Neural cell (in vitro differentiated cells): ENCODE data around the gene BRD2. TPM values are rescaled to one million over a fixed set of nuclear protein-coding genes. Genes with fewer than 3 reads are reported as not detected.
"Not testable (repeated sequence)": the region's sequence is repeated elsewhere in the genome, so short reads cannot be mapped to it uniquely, and the experiment has no call there.

Experiments used
- H2AFZ ChIP-seq: fragments of 200-600, 300-800 bp; sonication (generic), shearing (Covaris generic); 2 replicates; pipeline ENCODE4 v1.6.0; 2014; ENCODE audit warnings: low read depth, mild to moderate bottlenecking, antibody characterized with exemption, low read length, moderate library complexity
- H3F3A ChIP-seq: fragments of 200-600 bp; shearing (Covaris generic); 2 replicates; pipeline ENCODE4 v1.6.1; 2016; ENCODE audit warnings: mild to moderate bottlenecking, moderate library complexity, mixed read lengths, antibody characterized with exemption, low read length; ENCODE audit not compliant: insufficient read depth, poor library complexity, severe bottlenecking
- H3K27ac ChIP-seq: fragments of 200-600, 300-800 bp; sonication (generic), shearing (Covaris generic); 2 replicates; pipeline ENCODE4 v1.5.1; 2014; ENCODE audit warnings: mild to moderate bottlenecking, low read length, moderate library complexity
- H3K27me3 ChIP-seq: fragments of 300-800, 200-600 bp; sonication (generic), shearing (Covaris generic); 2 replicates; pipeline ENCODE4 v1.6.0; 2014; ENCODE audit warnings: mild to moderate bottlenecking, low read depth, low read length, moderate library complexity; ENCODE audit not compliant: insufficient read depth
- H3K36me3 ChIP-seq: fragments of 300-800, 200-600 bp; sonication (generic), shearing (Covaris generic); 2 replicates; pipeline ENCODE4 v1.5.1; 2014; ENCODE audit warnings: mild to moderate bottlenecking, antibody characterized with exemption, low read length, moderate library complexity; ENCODE audit not compliant: insufficient read depth
- H3K4me2 ChIP-seq: fragments of 300-800, 200-600 bp; sonication (generic), shearing (Covaris generic); 2 replicates; pipeline ENCODE4 v1.6.0; 2014; ENCODE audit warnings: mild to moderate bottlenecking, low read length
- H3K4me3 ChIP-seq: fragments of 300-800, 200-600 bp; sonication (generic), shearing (Covaris generic); 2 replicates; pipeline ENCODE4 v1.5.1; 2014; ENCODE audit warnings: mild to moderate bottlenecking, low read length, moderate library complexity
- H3K79me2 ChIP-seq: fragments of 200-600 bp; shearing (Covaris generic); replicated peaks from 2 replicates; pipeline ENCODE4 v1.6.0; 2014; ENCODE audit warnings: mild to moderate bottlenecking, low read length, moderate library complexity; ENCODE audit not compliant: insufficient read depth
- H3K9ac ChIP-seq: fragments of 300-800, 200-600 bp; sonication (generic), shearing (Covaris generic); 2 replicates; pipeline ENCODE4 v1.6.1; 2016; ENCODE audit warnings: mild to moderate bottlenecking, low read length, mixed read lengths
- H3K9me2 ChIP-seq: fragments of 200-600 bp; shearing (Covaris generic); 2 replicates; pipeline ENCODE4 v1.6.1; 2016; ENCODE audit warnings: mild to moderate bottlenecking, low read length, mixed read lengths; ENCODE audit not compliant: insufficient read depth
- H3K9me3 ChIP-seq: fragments of 200-600, 300-800 bp; sonication (generic), shearing (Covaris generic); 2 replicates; pipeline ENCODE4 v1.6.1; 2016; ENCODE audit warnings: mild to moderate bottlenecking, mixed run types, low read length, moderate library complexity, mixed read lengths
- H4K20me1 ChIP-seq: fragments of 200-600 bp; shearing (Covaris generic); 2 replicates; pipeline ENCODE4 v1.6.1; 2016; ENCODE audit warnings: mild to moderate bottlenecking, mixed run types; ENCODE audit not compliant: insufficient read depth
- MXI1 ChIP-seq: fragments of 450-650 bp; conservative IDR thresholded peaks from 2 replicates; pipeline ENCODE4 v1.6.1; 2014; ENCODE audit warnings: antibody characterized with exemption, mild to moderate bottlenecking; ENCODE audit not compliant: poor library complexity, severe bottlenecking
- POLR2AphosphoS5 ChIP-seq: IDR thresholded peaks from 2 replicates; pipeline ENCODE4 v1.6.1; 2012
- RAD21 ChIP-seq: fragments of 450-650 bp; conservative IDR thresholded peaks from 2 replicates; pipeline ENCODE4 v1.6.1; 2014; ENCODE audit warnings: antibody characterized with exemption, mild to moderate bottlenecking, moderate library complexity
- TAF1 ChIP-seq: IDR thresholded peaks from 2 replicates; pipeline ENCODE4 v1.6.1; 2012; ENCODE audit warnings: low read depth
- polyA plus RNA-seq: library from polyadenylated mRNA; depleted of rRNA; stranded (reverse); fragments of >200 nt; gene quantifications from 2 replicates; pipeline ENCODE4 v1.2.3, GENCODE V29; 2014
- TF ChIP-seq, protein P1 (sequence below): IDR thresholded peaks from 2 replicates; pipeline ENCODE4 v1.6.1; 2012; ENCODE audit warnings: borderline replicate concordance

The BRD2 gene
- polyA plus RNA-seq, 1 donor from 2014 or later, result 107 TPM

DNA sequence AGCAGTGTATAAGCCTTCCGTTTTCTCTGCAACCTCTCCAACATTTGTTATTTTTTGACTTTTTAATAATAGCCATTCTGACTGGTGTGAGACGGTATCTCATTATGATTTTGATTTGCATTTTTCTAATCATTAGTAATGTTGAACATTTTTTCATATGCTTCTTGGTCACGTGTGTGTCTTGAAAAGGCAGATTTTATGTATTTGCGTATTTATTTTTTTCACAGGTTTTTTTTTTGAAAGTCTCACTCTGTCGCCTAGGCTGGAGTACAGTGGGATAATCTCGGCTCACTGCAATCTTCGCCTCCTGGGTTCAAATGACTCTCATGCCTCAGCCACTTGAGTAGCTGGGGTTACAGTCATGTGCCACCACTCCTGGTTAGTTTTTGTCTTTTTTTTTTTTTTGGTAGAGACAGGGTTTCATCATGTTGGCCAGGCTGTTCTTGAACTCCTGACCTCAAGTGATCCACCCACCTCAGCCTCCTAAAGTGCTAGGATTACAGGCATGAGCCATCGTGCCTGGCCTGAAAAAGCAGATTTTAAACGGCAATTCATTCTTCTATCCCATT lies 25.8 kb upstream of the BRD2 start:
- H3K4me2 ChIP-seq, H3K79me2 ChIP-seq, H3K36me3 ChIP-seq, H3K4me3 ChIP-seq, H3K9ac ChIP-seq, H3K27ac ChIP-seq, H3K9me3 ChIP-seq, H4K20me1 ChIP-seq, H3K27me3 ChIP-seq, H2AFZ ChIP-seq, H3F3A ChIP-seq, H3K9me2 ChIP-seq: not testable (repeated sequence)

DNA sequence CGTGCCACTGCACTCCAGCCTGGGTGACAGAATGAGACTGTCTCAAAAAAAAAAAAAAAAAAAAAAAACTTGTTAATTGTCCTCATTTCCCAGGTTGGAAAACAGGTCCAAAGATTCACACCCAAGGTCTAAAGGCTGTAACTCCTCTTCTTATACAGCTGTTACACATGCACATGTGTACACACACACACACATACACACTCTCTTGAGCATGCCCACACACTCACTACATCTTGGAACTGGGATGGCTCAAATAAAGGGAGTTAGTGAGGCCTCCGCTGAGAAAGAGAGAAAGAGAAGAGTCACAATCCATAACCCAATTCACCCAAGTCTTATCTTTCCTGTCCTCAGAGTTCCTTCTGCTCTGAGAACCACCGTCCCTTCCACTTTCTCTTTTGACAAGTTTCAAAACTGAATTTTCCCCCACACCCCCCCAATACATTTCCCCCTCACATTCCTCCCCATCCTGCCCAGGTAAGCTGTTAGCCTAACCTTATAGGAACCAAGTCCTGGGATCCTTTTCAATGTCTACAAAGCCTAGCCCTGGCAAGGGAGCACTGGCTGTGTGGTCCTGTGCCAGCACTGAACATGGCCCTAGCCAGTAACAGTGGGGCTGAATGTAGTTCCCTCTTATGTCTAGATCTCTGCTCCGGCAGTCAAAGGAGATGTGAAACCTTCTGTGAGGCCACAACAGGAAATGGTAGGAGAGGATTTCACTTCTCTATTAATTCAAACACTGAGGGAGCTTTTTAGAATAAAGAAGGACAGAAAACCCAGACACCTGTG lies 24.3 kb upstream of the BRD2 start:
- no peak overlapping the region for H2AFZ ChIP-seq
- H3K27me3 ChIP-seq, result no peaks in the 10 kb centered on the region
- H3K4me2 ChIP-seq, result no peak overlapping the region
- H3F3A ChIP-seq, result no peaks in the 10 kb centered on the region
- H4K20me1 ChIP-seq, result no peaks in the 10 kb centered on the region
- no peak for TF ChIP-seq MXI1
- no peak for TF ChIP-seq POLR2AphosphoS5
- no peaks in the 10 kb centered on the region for H3K79me2 ChIP-seq
- H3K9me2 ChIP-seq, result no peaks in the 10 kb centered on the region
- H3K9ac ChIP-seq, result no peak overlapping the region
- H3K36me3 ChIP-seq, result no peaks in the 10 kb centered on the region
- no peaks in the 10 kb centered on the region for H3K9me3 ChIP-seq
- H3K4me3 ChIP-seq, result no peak overlapping the region
- no peak overlapping the region for H3K27ac ChIP-seq

DNA sequence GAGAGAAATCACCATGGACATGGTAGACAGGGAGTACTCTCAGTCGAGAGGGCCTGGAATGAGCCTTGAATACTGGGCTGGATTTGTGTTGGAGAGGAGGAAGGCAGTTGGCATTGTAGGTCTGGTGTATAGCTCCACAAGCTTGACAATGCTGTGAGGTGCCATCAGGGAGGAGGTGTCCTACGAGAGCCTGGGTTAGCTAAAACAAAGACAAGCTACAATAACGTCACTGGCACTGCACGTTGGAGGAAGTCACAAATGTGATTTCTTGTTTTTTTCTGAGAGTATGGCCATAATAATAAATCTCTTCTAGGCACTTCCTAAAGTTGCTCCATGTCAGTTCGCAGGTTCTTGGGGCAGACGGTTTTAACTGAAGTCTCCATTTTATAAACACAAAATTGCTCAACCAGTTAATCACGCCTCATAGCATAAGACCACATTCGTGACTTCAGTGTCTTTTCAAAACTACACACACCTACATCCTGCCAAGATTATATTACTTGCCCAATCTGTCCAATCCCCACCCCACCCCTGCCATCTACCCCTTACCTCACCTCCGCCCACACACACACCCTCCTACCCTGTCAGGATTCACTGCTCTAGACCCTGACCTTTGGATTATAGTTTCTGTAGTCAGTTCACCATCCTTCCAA lies 23.2 kb upstream of the BRD2 start:
- no peak overlapping the region for H3K9ac ChIP-seq
- H3K27me3 ChIP-seq, result no peaks in the 10 kb centered on the region
- H3K9me3 ChIP-seq, result no peaks in the 10 kb centered on the region
- no peak overlapping the region for H3K27ac ChIP-seq
- TF ChIP-seq, protein P1, sequence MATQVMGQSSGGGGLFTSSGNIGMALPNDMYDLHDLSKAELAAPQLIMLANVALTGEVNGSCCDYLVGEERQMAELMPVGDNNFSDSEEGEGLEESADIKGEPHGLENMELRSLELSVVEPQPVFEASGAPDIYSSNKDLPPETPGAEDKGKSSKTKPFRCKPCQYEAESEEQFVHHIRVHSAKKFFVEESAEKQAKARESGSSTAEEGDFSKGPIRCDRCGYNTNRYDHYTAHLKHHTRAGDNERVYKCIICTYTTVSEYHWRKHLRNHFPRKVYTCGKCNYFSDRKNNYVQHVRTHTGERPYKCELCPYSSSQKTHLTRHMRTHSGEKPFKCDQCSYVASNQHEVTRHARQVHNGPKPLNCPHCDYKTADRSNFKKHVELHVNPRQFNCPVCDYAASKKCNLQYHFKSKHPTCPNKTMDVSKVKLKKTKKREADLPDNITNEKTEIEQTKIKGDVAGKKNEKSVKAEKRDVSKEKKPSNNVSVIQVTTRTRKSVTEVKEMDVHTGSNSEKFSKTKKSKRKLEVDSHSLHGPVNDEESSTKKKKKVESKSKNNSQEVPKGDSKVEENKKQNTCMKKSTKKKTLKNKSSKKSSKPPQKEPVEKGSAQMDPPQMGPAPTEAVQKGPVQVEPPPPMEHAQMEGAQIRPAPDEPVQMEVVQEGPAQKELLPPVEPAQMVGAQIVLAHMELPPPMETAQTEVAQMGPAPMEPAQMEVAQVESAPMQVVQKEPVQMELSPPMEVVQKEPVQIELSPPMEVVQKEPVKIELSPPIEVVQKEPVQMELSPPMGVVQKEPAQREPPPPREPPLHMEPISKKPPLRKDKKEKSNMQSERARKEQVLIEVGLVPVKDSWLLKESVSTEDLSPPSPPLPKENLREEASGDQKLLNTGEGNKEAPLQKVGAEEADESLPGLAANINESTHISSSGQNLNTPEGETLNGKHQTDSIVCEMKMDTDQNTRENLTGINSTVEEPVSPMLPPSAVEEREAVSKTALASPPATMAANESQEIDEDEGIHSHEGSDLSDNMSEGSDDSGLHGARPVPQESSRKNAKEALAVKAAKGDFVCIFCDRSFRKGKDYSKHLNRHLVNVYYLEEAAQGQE, result no peak
- TF ChIP-seq TAF1, result no peak
- TF ChIP-seq RAD21, result no peak
- H2AFZ ChIP-seq, result no peak overlapping the region
- no peaks in the 10 kb centered on the region for H3F3A ChIP-seq
- no peak overlapping the region for H3K4me3 ChIP-seq
- H3K4me2 ChIP-seq, result no peak overlapping the region
- H3K36me3 ChIP-seq, result no peaks in the 10 kb centered on the region
- no peaks in the 10 kb centered on the region for H4K20me1 ChIP-seq
- H3K9me2 ChIP-seq, result no peaks in the 10 kb centered on the region
- H3K79me2 ChIP-seq, result no peaks in the 10 kb centered on the region
